Testis (tissue), 2 donors: ENCODE results near the gene RPP38.
A peak's percentile ranks its signal among the peaks of the same experiment; 100 is the strongest.

Experiments
- POLR2A ChIP-seq: fragments of 450-650 bp; IDR thresholded peaks from one replicate; pipeline ENCODE4 v1.6.1; 2017; ENCODE audit warnings: antibody characterized with exemption, mild to moderate bottlenecking, moderate library complexity
- TF ChIP-seq, protein P1 (sequence below), 3 experiments: fragments of 450-650 bp in 2 of 3; fragments of 200-600 bp in 1 of 3; sonication (generic) in 1 of 3; IDR thresholded peaks; one replicate each; pipeline ENCODE4 v1.5.1; 2016 to 2019; ENCODE audit warnings: antibody characterized with exemption in 3 of 3, mild to moderate bottlenecking in 2 of 3, moderate library complexity in 1 of 3

DNA sequence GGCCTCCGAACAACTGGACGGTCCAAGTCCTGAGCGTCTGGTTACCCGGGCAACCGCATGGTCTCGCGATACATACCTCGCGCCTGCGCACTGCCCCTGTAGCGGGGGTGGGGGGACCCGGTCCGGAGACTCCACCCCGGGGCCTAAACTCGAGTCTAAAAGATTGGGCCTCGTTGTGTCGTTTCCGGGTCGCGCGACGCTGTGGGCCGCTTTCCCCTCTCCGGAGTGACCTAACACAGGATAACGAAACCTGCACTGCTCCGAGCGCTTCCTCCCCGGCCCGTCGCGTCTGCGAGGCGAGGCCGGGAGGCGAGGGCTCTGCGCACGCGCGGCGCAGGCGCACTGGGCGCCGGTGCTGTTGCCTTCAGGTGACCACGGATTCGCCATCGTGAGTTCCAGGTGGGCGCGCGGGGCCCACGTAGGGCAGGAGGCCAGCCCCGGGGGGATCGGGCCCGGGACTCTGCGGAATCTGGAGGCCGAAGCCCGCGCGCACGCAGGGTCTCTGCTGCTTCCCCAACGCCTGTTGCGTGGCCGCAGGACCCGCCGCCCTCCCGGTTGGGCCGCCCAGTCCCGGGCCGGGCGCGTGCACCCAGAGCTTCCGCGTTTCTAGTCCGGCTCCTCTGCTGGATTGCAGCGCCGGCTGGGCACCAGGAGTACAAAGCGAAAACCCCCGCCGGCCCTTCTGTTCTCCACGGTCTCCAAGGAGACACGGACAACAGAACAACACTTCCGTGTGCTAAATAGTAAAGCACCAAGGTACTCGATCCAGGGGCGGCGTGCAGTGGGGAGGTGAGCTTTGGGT lies at the start of gene RPP38:
- TF ChIP-seq, protein P1, sequence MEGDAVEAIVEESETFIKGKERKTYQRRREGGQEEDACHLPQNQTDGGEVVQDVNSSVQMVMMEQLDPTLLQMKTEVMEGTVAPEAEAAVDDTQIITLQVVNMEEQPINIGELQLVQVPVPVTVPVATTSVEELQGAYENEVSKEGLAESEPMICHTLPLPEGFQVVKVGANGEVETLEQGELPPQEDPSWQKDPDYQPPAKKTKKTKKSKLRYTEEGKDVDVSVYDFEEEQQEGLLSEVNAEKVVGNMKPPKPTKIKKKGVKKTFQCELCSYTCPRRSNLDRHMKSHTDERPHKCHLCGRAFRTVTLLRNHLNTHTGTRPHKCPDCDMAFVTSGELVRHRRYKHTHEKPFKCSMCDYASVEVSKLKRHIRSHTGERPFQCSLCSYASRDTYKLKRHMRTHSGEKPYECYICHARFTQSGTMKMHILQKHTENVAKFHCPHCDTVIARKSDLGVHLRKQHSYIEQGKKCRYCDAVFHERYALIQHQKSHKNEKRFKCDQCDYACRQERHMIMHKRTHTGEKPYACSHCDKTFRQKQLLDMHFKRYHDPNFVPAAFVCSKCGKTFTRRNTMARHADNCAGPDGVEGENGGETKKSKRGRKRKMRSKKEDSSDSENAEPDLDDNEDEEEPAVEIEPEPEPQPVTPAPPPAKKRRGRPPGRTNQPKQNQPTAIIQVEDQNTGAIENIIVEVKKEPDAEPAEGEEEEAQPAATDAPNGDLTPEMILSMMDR (IDR thresholded peaks at IDR 0.05): peak in 1 of 3 experiments; percentile 3
- no peak for TF ChIP-seq POLR2A
